ENCODE results near the gene TMEM218. TPM values are rescaled to one million over a fixed set of nuclear protein-coding genes. Genes with fewer than 3 reads are reported as not detected.

The TMEM218 gene
- total RNA-seq, 1 donor from 2014 or later = 8.2 TPM

- DNase-seq (ENCODE audit: low read depth) = no peak
- H3K4me3 ChIP-seq (ENCODE audit: low read depth, low read length) = no peak overlapping the region
- TF ChIP-seq CTCF (conservative IDR thresholded peaks at IDR 0.05; ENCODE audit: low read depth, low read length) = no peak
These were observed 8.9 kb downstream of the TMEM218 start for GRCh38 chr11:125102510-125102909.

- no peak for DNase-seq (ENCODE audit: low read depth)
- TF ChIP-seq CTCF (conservative IDR thresholded peaks at IDR 0.05; ENCODE audit: low read depth, low read length) = no peak
- H3K4me3 ChIP-seq (ENCODE audit: low read depth, low read length) = no peak overlapping the region
These were observed 9.4 kb downstream of the TMEM218 start for GRCh38 chr11:125102025-125102424.

GRCh38 chr11:125101596-125101995, 9.8 kb downstream of the TMEM218 start:
- no peak for DNase-seq (ENCODE audit: low read depth)
- TF ChIP-seq CTCF (conservative IDR thresholded peaks at IDR 0.05; ENCODE audit: low read depth, low read length) = no peak
- no peak overlapping the region for H3K4me3 ChIP-seq (ENCODE audit: low read depth, low read length)

GRCh38 chr11:125100136-125100535, 11.3 kb downstream of the TMEM218 start:
- no peak for TF ChIP-seq CTCF (conservative IDR thresholded peaks at IDR 0.05; ENCODE audit: low read depth, low read length)
- no peak for DNase-seq (ENCODE audit: low read depth)
- H3K4me3 ChIP-seq (ENCODE audit: low read depth, low read length) = no peak overlapping the region

GRCh38 chr11:125094731-125095130, 16.7 kb downstream of the TMEM218 start:
- no peak overlapping the region for H3K4me3 ChIP-seq (ENCODE audit: low read depth, low read length)
- DNase-seq (ENCODE audit: low read depth) = no peak
- no peak for TF ChIP-seq CTCF (conservative IDR thresholded peaks at IDR 0.05; ENCODE audit: low read depth, low read length)

- DNase-seq (ENCODE audit: low read depth) = no peak
- H3K4me3 ChIP-seq (ENCODE audit: low read depth, low read length) = no peak overlapping the region
- no peak for TF ChIP-seq CTCF (conservative IDR thresholded peaks at IDR 0.05; ENCODE audit: low read depth, low read length)
These were observed 17.9 kb downstream of the TMEM218 start for GRCh38 chr11:125093502-125093901.

GRCh38 chr11:125092669-125093068, 18.8 kb downstream of the TMEM218 start:
- no peak for DNase-seq (ENCODE audit: low read depth)
- H3K4me3 ChIP-seq (ENCODE audit: low read depth, low read length) = no peak overlapping the region
- no peak for TF ChIP-seq CTCF (conservative IDR thresholded peaks at IDR 0.05; ENCODE audit: low read depth, low read length)

Measured in epithelial cell of proximal tubule (primary cell).